HG03175 (cell line): ENCODE measurements around the gene TEX48.

Source experiments
- ATAC-seq: cut with Tn5 transposase; IDR thresholded peaks from one replicate; pipeline ENCODE4 v1.9.1; 2021; ENCODE audit warnings: mild to moderate bottlenecking, moderate library complexity; ENCODE audit not compliant: unreplicated experiment

The TEX48 gene

GRCh38 chr9:114694146-114694545, 12.2 kb upstream of the TEX48 start:
- ATAC-seq: no peak

- ATAC-seq: no peak
Observed at GRCh38 chr9:114693248-114693855, 11.4 kb upstream of the TEX48 start.

GRCh38 chr9:114691956-114692295, 9.9 kb upstream of the TEX48 start:
- no peak for ATAC-seq

- peak; percentile 73 for ATAC-seq
Observed at GRCh38 chr9:114691046-114691955, 9.3 kb upstream of the TEX48 start.

- ATAC-seq: no peak
Observed at GRCh38 chr9:114690308-114690707, 8.3 kb upstream of the TEX48 start.

DNA sequence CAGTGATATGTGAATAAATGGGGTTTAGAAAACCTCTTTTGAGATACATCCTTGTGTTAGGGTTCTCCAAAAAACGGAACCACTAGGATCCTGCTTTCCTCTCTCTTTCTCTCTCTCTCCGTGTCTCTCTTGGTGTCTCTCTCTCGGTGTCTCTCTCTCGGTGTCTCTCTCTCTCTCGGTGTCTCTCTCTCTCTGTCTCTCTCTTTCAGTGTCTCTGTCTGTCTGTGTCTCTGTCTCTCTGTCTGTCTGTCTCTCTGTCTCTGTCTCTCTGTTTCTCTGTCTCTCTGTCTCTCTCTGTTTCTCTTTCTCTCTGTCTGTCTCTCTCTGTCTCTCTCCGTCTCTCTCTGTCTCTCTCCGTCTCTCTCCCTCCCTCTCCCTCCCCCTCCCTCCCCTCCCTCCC, 7.8 kb upstream of the TEX48 start:
- no peak for ATAC-seq

GRCh38 chr9:114688909-114689610, 7.1 kb upstream of the TEX48 start:
- no peak for ATAC-seq

GRCh38 chr9:114688379-114688778, 6.4 kb upstream of the TEX48 start:
- ATAC-seq: no peak

- ATAC-seq: no peak
Observed at GRCh38 chr9:114687034-114687433, 5.0 kb upstream of the TEX48 start.

GRCh38 chr9:114685951-114686350, 4.0 kb upstream of the TEX48 start:
- no peak for ATAC-seq

- ATAC-seq: no peak
Observed at GRCh38 chr9:114684036-114684435, 2.0 kb upstream of the TEX48 start.

GRCh38 chr9:114682846-114683245, 854 bp upstream of the TEX48 start:
- no peak for ATAC-seq

- ATAC-seq: no peak
Observed at GRCh38 chr9:114680259-114681001, 1.6 kb downstream of the TEX48 start.

- ATAC-seq: no peak
Observed at GRCh38 chr9:114678795-114679194, 3.2 kb downstream of the TEX48 start.

DNA sequence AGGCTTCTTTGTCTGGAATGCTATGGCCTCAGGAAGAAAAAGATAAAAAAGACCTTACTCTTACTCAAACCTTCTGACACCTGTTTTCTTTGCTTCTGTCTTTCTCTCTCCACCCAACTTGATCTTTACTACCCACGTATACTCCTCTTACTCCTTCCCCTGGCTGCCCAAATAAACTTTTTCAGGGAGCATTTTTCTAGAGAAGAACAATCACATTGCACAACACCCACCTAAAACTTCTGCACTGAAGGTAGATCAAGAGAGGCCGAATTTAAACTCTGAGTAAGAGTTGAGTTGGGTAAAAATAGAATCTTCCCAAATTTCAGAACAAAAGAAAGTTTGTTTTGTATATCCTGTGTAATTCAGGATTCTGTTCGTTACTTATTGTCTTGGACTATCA, 3.9 kb downstream of the TEX48 start:
- no peak for ATAC-seq

DNA sequence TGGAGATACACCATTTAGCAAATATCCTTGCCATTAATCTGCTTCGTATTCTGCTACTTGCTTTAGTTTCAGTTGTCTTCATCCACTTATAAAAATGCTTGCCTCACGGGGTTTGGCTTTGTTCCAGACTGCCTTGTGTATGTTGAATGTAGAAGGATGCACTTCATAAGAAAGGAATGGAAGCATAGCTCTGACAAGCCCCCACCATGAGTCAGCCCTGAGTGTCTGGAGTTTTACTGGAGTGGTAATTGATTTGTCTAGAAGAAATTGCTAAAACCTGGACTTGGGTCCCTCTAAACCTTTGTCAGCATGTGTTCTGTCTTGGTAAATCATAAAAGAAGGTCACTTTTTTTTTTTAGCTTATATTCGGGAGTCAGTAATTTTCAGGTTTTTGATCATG, 4.6 kb downstream of the TEX48 start:
- no peak for ATAC-seq

GRCh38 chr9:114676901-114677300, 5.1 kb downstream of the TEX48 start:
- ATAC-seq: no peak

- no peak for ATAC-seq
Observed at GRCh38 chr9:114674798-114675540, 7.0 kb downstream of the TEX48 start.

DNA sequence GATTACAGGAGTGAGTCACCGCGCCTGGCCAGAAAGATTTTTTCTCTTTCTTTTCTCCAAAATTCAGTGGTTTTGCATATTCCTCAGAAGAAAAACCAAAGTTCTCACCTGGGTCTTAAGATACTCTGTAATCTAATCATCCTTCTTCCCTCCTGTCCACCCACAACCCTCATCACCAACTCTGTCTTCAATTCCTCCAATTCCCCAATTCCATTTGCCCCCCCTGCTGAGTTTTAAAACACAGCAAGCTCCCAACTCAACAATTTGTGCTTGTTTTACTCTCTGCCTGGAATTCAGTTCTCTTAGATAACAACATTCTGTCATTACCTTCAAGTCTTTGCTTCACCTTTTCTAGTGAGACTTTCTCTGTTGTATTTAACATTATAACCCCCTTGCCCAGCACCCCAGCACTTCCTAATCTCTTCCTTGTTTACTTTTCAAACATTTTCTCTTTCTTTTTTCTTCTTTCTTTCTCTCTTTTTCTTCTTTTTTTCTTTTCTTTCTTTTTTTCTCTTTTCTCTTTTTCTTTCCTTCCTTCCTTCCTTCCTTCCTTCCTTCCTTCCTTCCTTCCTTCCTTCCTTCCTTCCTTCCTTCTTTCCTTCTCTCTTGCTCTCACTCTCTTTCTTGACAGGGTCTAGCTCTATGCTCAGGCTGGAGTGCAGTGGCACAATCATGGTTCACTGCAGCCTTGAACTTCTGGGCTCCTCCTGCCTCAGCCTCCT, 7.8 kb downstream of the TEX48 start:
- no peak for ATAC-seq

DNA sequence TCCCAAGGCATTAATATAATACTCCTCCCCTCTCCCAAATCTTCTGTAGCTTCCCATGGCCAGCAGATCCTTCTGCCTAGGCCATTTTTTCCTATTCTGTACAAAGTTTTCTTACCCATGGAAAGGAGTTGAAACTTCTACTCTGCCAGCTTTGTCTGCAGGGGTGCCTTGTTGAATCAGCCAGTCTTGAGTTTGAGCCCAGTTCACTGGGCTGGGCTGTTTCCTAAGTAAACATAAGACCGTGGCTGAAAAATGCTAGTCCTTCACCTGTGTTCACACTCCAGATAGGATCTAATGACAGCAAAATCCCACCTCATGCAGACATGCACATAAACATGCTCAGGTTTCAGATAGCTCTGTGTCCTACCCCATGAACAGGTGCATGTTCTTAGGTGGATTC, 10.4 kb downstream of the TEX48 start:
- no peak for ATAC-seq
